Activated CD4-positive, alpha-beta T cell treated with anti-CD3 and anti-CD28 coated beads for 36 hours (primary cell): Measurements from ENCODE around the gene PRDM2. TPM values are rescaled to one million over a fixed set of nuclear protein-coding genes. Genes with fewer than 3 reads are reported as not detected.

Experiments used
- ATAC-seq: fragments of 200-7000 bp; cut with Tn5 transposase; one replicate; pipeline ENCODE4 v1.10.0; 2021; ENCODE audit warnings: mild to moderate bottlenecking, moderate library complexity
- CTCF ChIA-PET: fragments of 350-600 bp; sonication (Branson Sonifier 250); formaldehyde crosslinking; loops from one replicate; lab custom pipeline; 2021; ENCODE audit warnings: antibody characterized with exemption; lab: Charles Lee
- POLR2A ChIA-PET: fragments of 350-600 bp; sonication (Branson Sonifier 250); formaldehyde crosslinking; loops from one replicate; lab custom pipeline; 2021; ENCODE audit warnings: antibody characterized with exemption, inconsistent platforms; lab: Charles Lee
- DNase-seq: peaks from one replicate; pipeline ENCODE4 v3.0.0-alpha.2; 2020
- H3K27ac Mint-ChIP-seq: one replicate; pipeline ENCODE4 v1.8.0; 2021; ENCODE audit warnings: mixed read lengths
- H3K27me3 Mint-ChIP-seq: one replicate; pipeline ENCODE4 v1.8.0; 2021; ENCODE audit warnings: mixed read lengths
- H3K36me3 Mint-ChIP-seq: one replicate; pipeline ENCODE4 v1.8.0; 2021; ENCODE audit warnings: low read depth, mixed read lengths
- H3K4me1 Mint-ChIP-seq: one replicate; pipeline ENCODE4 v1.8.0; 2021; ENCODE audit warnings: mixed read lengths
- H3K4me3 Mint-ChIP-seq: one replicate; pipeline ENCODE4 v1.8.0; 2021; ENCODE audit warnings: mild to moderate bottlenecking, moderate library complexity, mixed read lengths
- H3K9me3 Mint-ChIP-seq: one replicate; pipeline ENCODE4 v1.8.0; 2021; ENCODE audit warnings: low read depth, mixed read lengths
- intact Hi-C, 2 experiments: fragments of 100-400 bp; cut with DNase I in 1 of 2; cut with micrococcal nuclease in 1 of 2; formaldehyde crosslinking; loops; one replicate each; pipeline versions ENCODE4 v1.14.2 to v1.15.1; 2022 to 2024; cut with DNase I, micrococcal nuclease
- total RNA-seq, 2 experiments: library from RNA; stranded (reverse); gene quantifications; one replicate each; pipeline ENCODE4 v1.2.3, GENCODE V29; 2021

Gene PRDM2
- total RNA-seq, 2 experiments from 2014 or later, result 36.2 to 46.7 TPM

- H3K36me3 Mint-ChIP-seq, result peaks cover 37% of the 10 kb centered on the region
- no peaks in the 10 kb centered on the region for H3K27me3 Mint-ChIP-seq
- CTCF ChIA-PET, result interaction anchor here (1.1 kb wide), 1 partner anchor 36 kb away, joined by 5 read pairs; no protein-coding TSS in a partner anchor
- H3K27ac Mint-ChIP-seq, result peak overlapping the region; percentile 60
- no peaks in the 10 kb centered on the region for H3K9me3 Mint-ChIP-seq
- DNase-seq, result peak; percentile 36
- intact Hi-C loops, result no loop called here
- H3K4me3 Mint-ChIP-seq, result no peak overlapping the region
- H3K4me1 Mint-ChIP-seq, result peaks cover 53% of the 10 kb centered on the region
- ATAC-seq, result no peak
- POLR2A ChIA-PET, result no interaction called here
Measured at GRCh38 chr1:13790290-13791030, 90.5 kb downstream of the PRDM2 start.

- peaks cover 62% of the 10 kb centered on the region for H3K4me1 Mint-ChIP-seq
- CTCF ChIA-PET, result interaction anchor here (1.0 to 2.4 kb wide), 3 partner anchors 9 to 85 kb away, joined by 3 to 6 read pairs (median 3); no protein-coding TSS in a partner anchor
Measured at GRCh38 chr1:13792419-13792818, 92.4 kb downstream of the PRDM2 start.

GRCh38 chr1:13793088-13793730 lies 93.2 kb downstream of the PRDM2 start:
- H3K36me3 Mint-ChIP-seq, result peaks cover 31% of the 10 kb centered on the region
- ChIA-PET POLR2A (no interaction called here), CTCF (interaction anchor here (0.9 to 2.4 kb wide), 5 partner anchors 10 to 1716 kb away, joined by 3 to 6 read pairs (median 3); no protein-coding TSS in a partner anchor)
- ATAC-seq, result no peak
- no peak for DNase-seq
- H3K4me3 Mint-ChIP-seq, result no peak overlapping the region
- H3K9me3 Mint-ChIP-seq, result no peaks in the 10 kb centered on the region
- peak overlapping the region; percentile 49 for H3K27ac Mint-ChIP-seq
- intact Hi-C loops, result no loop called here
- H3K4me1 Mint-ChIP-seq, result peaks cover 62% of the 10 kb centered on the region
- no peaks in the 10 kb centered on the region for H3K27me3 Mint-ChIP-seq

More at GRCh38 chr1:13792419-13792818, 92.4 kb downstream of the PRDM2 start:
- no peak overlapping the region for H3K4me3 Mint-ChIP-seq
- DNase-seq (no peak), ATAC-seq (no peak)
- POLR2A ChIA-PET, result interaction anchor here (0.6 kb wide), 1 partner anchor 11 kb away, joined by 3 read pairs; no protein-coding TSS in a partner anchor
- intact Hi-C loops, result no loop called here
- no peaks in the 10 kb centered on the region for H3K9me3 Mint-ChIP-seq
- H3K36me3 Mint-ChIP-seq, result peaks cover 35% of the 10 kb centered on the region
- H3K27ac Mint-ChIP-seq, result no peak overlapping the region
- H3K27me3 Mint-ChIP-seq, result no peaks in the 10 kb centered on the region

GRCh38 chr1:13794231-13795187 lies 94.5 kb downstream of the PRDM2 start:
- H3K27me3 Mint-ChIP-seq, result no peaks in the 10 kb centered on the region
- DNase-seq, result peak; percentile 40
- intact Hi-C loops, result loop anchor here in 1 of 2 experiments (2.0 kb wide), 1 partner anchor 38 kb away; no protein-coding TSS in a partner anchor

GRCh38 chr1:13797397-13797796 lies 97.4 kb downstream of the PRDM2 start:
- no peaks in the 10 kb centered on the region for H3K9me3 Mint-ChIP-seq
- intact Hi-C loops, result no loop called here
- ATAC-seq, result no peak
- no peak overlapping the region for H3K27ac Mint-ChIP-seq
- no peak for DNase-seq
- peaks cover 21% of the 10 kb centered on the region for H3K36me3 Mint-ChIP-seq
- ChIA-PET POLR2A (interaction anchor here (0.7 kb wide), 1 partner anchor 37 kb away, joined by 7 read pairs; no protein-coding TSS in a partner anchor), CTCF (interaction anchor here (1.3 kb wide), 1 partner anchor 131 kb away, joined by 4 read pairs; no protein-coding TSS in a partner anchor)
- peaks cover 45% of the 10 kb centered on the region for H3K4me1 Mint-ChIP-seq
- no peaks in the 10 kb centered on the region for H3K27me3 Mint-ChIP-seq
- H3K4me3 Mint-ChIP-seq, result no peak overlapping the region

More at GRCh38 chr1:13794231-13795187, 94.5 kb downstream of the PRDM2 start:
- no peak overlapping the region for H3K4me3 Mint-ChIP-seq
- H3K4me1 Mint-ChIP-seq, result peaks cover 60% of the 10 kb centered on the region
- ATAC-seq, result peak; percentile 79
- H3K9me3 Mint-ChIP-seq, result no peaks in the 10 kb centered on the region
- peaks cover 31% of the 10 kb centered on the region for H3K36me3 Mint-ChIP-seq
- POLR2A ChIA-PET, result interaction anchor here (1.1 kb wide), 1 partner anchor 64 kb away, joined by 4 read pairs; no protein-coding TSS in a partner anchor
- peak overlapping the region; percentile 86 for H3K27ac Mint-ChIP-seq
- CTCF ChIA-PET, result interaction anchor here (0.7 to 1.2 kb wide), 4 partner anchors 64 to 1738 kb away, joined by 3 to 5 read pairs (median 3); no protein-coding TSS in a partner anchor

- H3K4me1 Mint-ChIP-seq, result peaks cover 38% of the 10 kb centered on the region
- POLR2A ChIA-PET, result interaction anchor here (0.7 kb wide), 1 partner anchor 37 kb away, joined by 7 read pairs; no protein-coding TSS in a partner anchor
- no peak for DNase-seq
Measured at GRCh38 chr1:13798120-13798519, 98.1 kb downstream of the PRDM2 start.

GRCh38 chr1:13799502-13800283 lies 99.7 kb downstream of the PRDM2 start:
- intact Hi-C loops, result no loop called here
- ChIA-PET CTCF (no interaction called here), POLR2A (no interaction called here)
- Mint-ChIP-seq H3K4me1 (peaks cover 22% of the 10 kb centered on the region), H3K9me3 (no peaks in the 10 kb centered on the region), H3K27me3 (no peaks in the 10 kb centered on the region), H3K4me3 (no peak overlapping the region), H3K36me3 (peaks cover 10% of the 10 kb centered on the region), H3K27ac (no peak overlapping the region)
- no peak for DNase-seq
- no peak for ATAC-seq

More at GRCh38 chr1:13798120-13798519, 98.1 kb downstream of the PRDM2 start:
- ATAC-seq, result no peak
- H3K27me3 Mint-ChIP-seq, result no peaks in the 10 kb centered on the region
- H3K36me3 Mint-ChIP-seq, result peaks cover 16% of the 10 kb centered on the region
- no peak overlapping the region for H3K27ac Mint-ChIP-seq
- CTCF ChIA-PET, result interaction anchor here (1.3 kb wide), 1 partner anchor 132 kb away, joined by 4 read pairs; no protein-coding TSS in a partner anchor
- H3K9me3 Mint-ChIP-seq, result no peaks in the 10 kb centered on the region
- intact Hi-C loops, result no loop called here
- H3K4me3 Mint-ChIP-seq, result no peak overlapping the region

GRCh38 chr1:13801232-13801631 lies 101.2 kb downstream of the PRDM2 start:
- ChIA-PET CTCF (no interaction called here), POLR2A (no interaction called here)
- intact Hi-C loops, result no loop called here
- no peak for DNase-seq
- Mint-ChIP-seq H3K9me3 (no peaks in the 10 kb centered on the region), H3K36me3 (peaks cover 3% of the 10 kb centered on the region), H3K4me3 (no peak overlapping the region), H3K27me3 (no peaks in the 10 kb centered on the region), H3K27ac (no peak overlapping the region), H3K4me1 (peaks cover 9% of the 10 kb centered on the region)
- no peak for ATAC-seq

- POLR2A ChIA-PET, result no interaction called here
Measured at GRCh38 chr1:13801655-13802486, 101.9 kb downstream of the PRDM2 start.

More at GRCh38 chr1:13801655-13802486, 101.9 kb downstream of the PRDM2 start:
- intact Hi-C loops, result no loop called here
- DNase-seq (no peak), ATAC-seq (no peak)
- Mint-ChIP-seq H3K27me3 (no peaks in the 10 kb centered on the region), H3K36me3 (peaks cover 2% of the 10 kb centered on the region), H3K9me3 (no peaks in the 10 kb centered on the region), H3K4me3 (no peak overlapping the region), H3K27ac (no peak overlapping the region), H3K4me1 (peaks cover 13% of the 10 kb centered on the region)
- CTCF ChIA-PET, result no interaction called here
